Smooth muscle cell (in vitro differentiated cells): ENCODE data around the gene TUT7. TPM values are rescaled to one million over a fixed set of nuclear protein-coding genes. Genes with fewer than 3 reads are reported as not detected.

Experiments used
- DNase-seq: peaks from one replicate; lab custom pipeline; 2025; ENCODE audit not compliant: unreplicated experiment; lab: John Stamatoyannopoulos, UW
- H2AFZ ChIP-seq: fragments of 200-600 bp; sonication (generic); 2 replicates; pipeline ENCODE4 v1.6.0; 2016; ENCODE audit warnings: antibody characterized with exemption, low read depth, mild to moderate bottlenecking
- H3F3A ChIP-seq: fragments of 200-600 bp; sonication (generic); 2 replicates; pipeline ENCODE4 v1.6.0; 2017; ENCODE audit warnings: antibody characterized with exemption, low read depth
- H3K27ac ChIP-seq: fragments of 200-600 bp; sonication (generic); 2 replicates; pipeline ENCODE4 v1.5.1; 2016; ENCODE audit warnings: low read depth, mild to moderate bottlenecking
- H3K27me3 ChIP-seq: fragments of 200-600 bp; sonication (generic); 2 replicates; pipeline ENCODE4 v1.6.1; 2016; ENCODE audit warnings: low read depth, mild to moderate bottlenecking
- H3K36me3 ChIP-seq: fragments of 200-600 bp; sonication (generic); 2 replicates; pipeline ENCODE4 v1.5.1; 2016; ENCODE audit warnings: low read depth
- H3K4me1 ChIP-seq: fragments of 200-600 bp; sonication (generic); 2 replicates; pipeline ENCODE4 v1.5.1; 2016; ENCODE audit warnings: low read depth
- H3K4me2 ChIP-seq: fragments of 200-600 bp; sonication (generic); 2 replicates; pipeline ENCODE4 v1.6.0; 2016; ENCODE audit warnings: mild to moderate bottlenecking
- H3K4me3 ChIP-seq: fragments of 200-600 bp; sonication (generic); 2 replicates; pipeline ENCODE4 v1.5.1; 2016; ENCODE audit warnings: mild to moderate bottlenecking
- H3K79me2 ChIP-seq: fragments of 200-600 bp; sonication (generic); 2 replicates; pipeline ENCODE4 v1.6.0; 2016; ENCODE audit warnings: low read depth, mild to moderate bottlenecking
- H3K9ac ChIP-seq: fragments of 200-600 bp; sonication (generic); 2 replicates; pipeline ENCODE4 v1.6.0; 2016; ENCODE audit warnings: low read depth
- H3K9me3 ChIP-seq: fragments of 200-600 bp; sonication (generic); replicated peaks from 2 replicates; pipeline ENCODE4 v1.5.1; 2016; ENCODE audit warnings: low read depth
- H4K20me1 ChIP-seq: fragments of 200-600 bp; sonication (generic); 2 replicates; pipeline ENCODE4 v1.6.0; 2016; ENCODE audit warnings: low read depth
- WGBS: methylation state at CpG from one replicate; pipeline ENCODE4 v1.1.7; 2016; ENCODE audit warnings: low lambda C conversion rate; 5-methylcytosine and 5-hydroxymethylcytosine counted together
- polyA plus RNA-seq: library from polyadenylated mRNA; unstranded; fragments of >200 nt; fragmentation: Nextera tagmentation; extraction: Ambion mirVana; gene quantifications from 2 replicates; pipeline ENCODE4 v1.2.1, GENCODE V29; 2016
- total RNA-seq: library from RNA; depleted of rRNA; stranded (reverse); fragments of >200 nt; gene quantifications from 2 replicates; pipeline ENCODE4 v1.2.3, GENCODE V29; 2014
- TF ChIP-seq, protein P1 (sequence below): fragments of 200-600 bp; sonication (generic); IDR thresholded peaks from 2 replicates; pipeline ENCODE4 v1.5.1; 2017; ENCODE audit warnings: borderline replicate concordance, mild to moderate bottlenecking, antibody characterized with exemption; ENCODE audit not compliant: insufficient read depth, poor library complexity, severe bottlenecking

The TUT7 gene
- total and polyA plus RNA-seq, 2 experiments from 2014 or later, result 14.9 to 35.7 TPM

GRCh38 chr9:86350006-86350760 lies 4.0 kb downstream of the TUT7 start:
- H3K4me2 ChIP-seq, result peak overlapping the region; percentile 36
- H2AFZ ChIP-seq, result no peak overlapping the region
- no peak overlapping the region for H3K27ac ChIP-seq
- H3K27me3 ChIP-seq, result no peaks in the 10 kb centered on the region
- DNase-seq, result no peak
- H3K9me3 ChIP-seq, result no peaks in the 10 kb centered on the region
- WGBS, result 98% methylated on average over 12 of the region's 12 CpGs
- TF ChIP-seq, protein P1, sequence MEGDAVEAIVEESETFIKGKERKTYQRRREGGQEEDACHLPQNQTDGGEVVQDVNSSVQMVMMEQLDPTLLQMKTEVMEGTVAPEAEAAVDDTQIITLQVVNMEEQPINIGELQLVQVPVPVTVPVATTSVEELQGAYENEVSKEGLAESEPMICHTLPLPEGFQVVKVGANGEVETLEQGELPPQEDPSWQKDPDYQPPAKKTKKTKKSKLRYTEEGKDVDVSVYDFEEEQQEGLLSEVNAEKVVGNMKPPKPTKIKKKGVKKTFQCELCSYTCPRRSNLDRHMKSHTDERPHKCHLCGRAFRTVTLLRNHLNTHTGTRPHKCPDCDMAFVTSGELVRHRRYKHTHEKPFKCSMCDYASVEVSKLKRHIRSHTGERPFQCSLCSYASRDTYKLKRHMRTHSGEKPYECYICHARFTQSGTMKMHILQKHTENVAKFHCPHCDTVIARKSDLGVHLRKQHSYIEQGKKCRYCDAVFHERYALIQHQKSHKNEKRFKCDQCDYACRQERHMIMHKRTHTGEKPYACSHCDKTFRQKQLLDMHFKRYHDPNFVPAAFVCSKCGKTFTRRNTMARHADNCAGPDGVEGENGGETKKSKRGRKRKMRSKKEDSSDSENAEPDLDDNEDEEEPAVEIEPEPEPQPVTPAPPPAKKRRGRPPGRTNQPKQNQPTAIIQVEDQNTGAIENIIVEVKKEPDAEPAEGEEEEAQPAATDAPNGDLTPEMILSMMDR, result no peak
- H3F3A ChIP-seq, result no peaks in the 10 kb centered on the region
- peaks cover 75% of the 10 kb centered on the region for H3K79me2 ChIP-seq
- no peak overlapping the region for H3K9ac ChIP-seq
- H4K20me1 ChIP-seq, result peaks cover 78% of the 10 kb centered on the region
- peaks cover 7% of the 10 kb centered on the region for H3K36me3 ChIP-seq
- H3K4me1 ChIP-seq, result peaks cover 17% of the 10 kb centered on the region
- peak overlapping the region; percentile 1 for H3K4me3 ChIP-seq

DNA sequence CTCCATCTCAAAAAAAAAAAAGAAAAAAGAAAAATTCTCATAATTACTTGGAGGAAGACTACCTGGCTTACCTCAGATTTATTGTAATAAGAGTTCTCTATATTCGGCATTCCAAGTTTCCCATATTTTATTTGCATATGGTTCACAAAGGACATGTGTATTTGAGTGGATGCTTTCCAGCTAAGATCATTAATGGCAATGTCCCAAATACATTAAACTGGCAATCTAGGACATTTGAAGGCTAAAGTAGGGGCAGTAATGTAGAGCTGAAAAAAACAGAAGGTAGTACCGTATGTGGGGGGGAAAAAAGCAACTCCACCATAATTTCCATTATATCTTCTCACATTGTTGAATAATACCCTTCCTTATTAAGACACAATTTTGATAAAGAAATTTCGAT lies 4.9 kb downstream of the TUT7 start:
- TF ChIP-seq, protein P1, result no peak
- Histone ChIP-seq H3F3A (no peaks in the 10 kb centered on the region), H3K27me3 (no peaks in the 10 kb centered on the region), H3K79me2 (peaks cover 75% of the 10 kb centered on the region), H3K4me1 (peaks cover 17% of the 10 kb centered on the region), H3K9ac (no peak overlapping the region), H3K4me3 (no peak overlapping the region), H4K20me1 (peaks cover 79% of the 10 kb centered on the region), H3K9me3 (no peaks in the 10 kb centered on the region), H3K4me2 (no peak overlapping the region), H3K36me3 (peaks cover 12% of the 10 kb centered on the region), H2AFZ (no peak overlapping the region), H3K27ac (no peak overlapping the region)
- WGBS, result 95% methylated on average over 3 of the region's 3 CpGs
- no peak for DNase-seq

DNA sequence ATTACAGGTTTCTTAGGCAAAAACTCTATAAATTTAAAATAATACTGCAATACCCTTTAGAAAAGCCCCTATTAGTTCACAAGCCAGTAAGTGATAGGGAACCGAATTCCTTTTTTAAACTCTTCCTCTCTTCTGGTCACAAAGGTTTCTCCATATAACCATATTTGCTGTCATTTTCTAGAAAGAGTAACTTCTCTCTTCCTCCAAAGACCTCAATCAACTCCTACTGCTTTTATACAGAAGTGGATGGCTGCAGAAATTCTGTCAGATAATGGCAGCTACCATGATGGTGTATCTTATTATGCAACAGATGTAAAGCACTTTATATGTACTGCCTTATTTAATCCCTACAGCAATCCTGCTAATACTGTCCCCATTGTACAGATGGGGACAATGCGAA lies 6.2 kb downstream of the TUT7 start:
- H3K27ac ChIP-seq, result no peak overlapping the region

More for the DNA sequence above, 6.2 kb downstream of the TUT7 start:
- DNase-seq, result no peak
- Histone ChIP-seq H3K4me1 (peaks cover 14% of the 10 kb centered on the region), H3K36me3 (peaks cover 20% of the 10 kb centered on the region), H3F3A (no peaks in the 10 kb centered on the region), H4K20me1 (peaks cover 82% of the 10 kb centered on the region), H3K79me2 (peaks cover 68% of the 10 kb centered on the region), H3K4me2 (no peak overlapping the region), H2AFZ (no peak overlapping the region), H3K9ac (no peak overlapping the region), H3K27me3 (no peaks in the 10 kb centered on the region), H3K9me3 (no peaks in the 10 kb centered on the region), H3K4me3 (no peak overlapping the region)
- 99% methylated on average over 2 of the region's 2 CpGs for WGBS
- TF ChIP-seq, protein P1, result no peak
